Measurements from ENCODE around the gene GPANK1. TPM values are rescaled to one million over a fixed set of nuclear protein-coding genes. Genes with fewer than 3 reads are reported as not detected.

The GPANK1 gene
- total and polyA plus RNA-seq, 9 of the 15 experiments (the other 6 are each of a cell fraction or from before 2014, with no cell fraction given) = 32.2 to 111 (median 46.3) TPM

- TF ChIP-seq AFF4 (CRISPR knock-in tag; IDR thresholded peaks at IDR 0.05) = peak; percentile 69; the same call in 1 of the 2 replicates
- no peak for TF ChIP-seq POLR3A (IDR thresholded peaks at IDR 0.05; ENCODE audit: borderline replicate concordance, extremely low read depth, insufficient read depth, insufficient read length)
- TF ChIP-seq HBP1 (CRISPR knock-in tag; IDR thresholded peaks at IDR 0.05) = no peak
- TF ChIP-seq ZBTB43 (CRISPR knock-in tag; IDR thresholded peaks at IDR 0.05) = no peak
- TF ChIP-seq LEF1 (IDR thresholded peaks at IDR 0.05) = no peak
- TF ChIP-seq TBP (optimal IDR thresholded peaks at IDR 0.05; ENCODE audit: low read depth, low read length) = no peak
- TF ChIP-seq ZNF124 (CRISPR knock-in tag; IDR thresholded peaks at IDR 0.05) = no peak
- no peak for TF ChIP-seq FOXP4 (CRISPR knock-in tag; IDR thresholded peaks at IDR 0.05; ENCODE audit: borderline replicate concordance)
- no peak for TF ChIP-seq NCOA2 (IDR thresholded peaks at IDR 0.05; ENCODE audit: partially characterized antibody in 2 of 2)
- TF ChIP-seq ZNF695 (CRISPR knock-in tag; IDR thresholded peaks at IDR 0.05) = no peak
- 0 out of 2 replicates have a peak, but pooled peaks have one; percentile 24 for TF ChIP-seq ILK (tag; IDR thresholded peaks at IDR 0.05; ENCODE audit: borderline replicate concordance, low read depth)
- no peak for TF ChIP-seq KLF1 (tag; IDR thresholded peaks at IDR 0.05)
- no peak for TF ChIP-seq ZNF589 (CRISPR knock-in tag; IDR thresholded peaks at IDR 0.05; ENCODE audit: low read depth)
- TF ChIP-seq THAP7 (CRISPR knock-in tag; IDR thresholded peaks at IDR 0.05) = no peak
- no peak for TF ChIP-seq ZNF140 (CRISPR knock-in tag; IDR thresholded peaks at IDR 0.05)
- TF ChIP-seq BACH1 (tag; IDR thresholded peaks at IDR 0.05) = no peak
- TF ChIP-seq HDGF (IDR thresholded peaks at IDR 0.05) = no peak
- TF ChIP-seq ZNF3 (CRISPR knock-in tag; IDR thresholded peaks at IDR 0.05) = no peak
Observed at GRCh38 chr6:31663126-31663960, 1.5 kb downstream of the GPANK1 start (continued).
